Measurements from ENCODE around the gene SLC25A24.
"Not testable (repeated sequence)": the region's sequence is repeated elsewhere in the genome, so short reads cannot be mapped to it uniquely, and the experiment has no call there.

The SLC25A24 gene

GRCh38 chr1:108132367-108132766, 67.8 kb downstream of the SLC25A24 start:
- DNase-seq = not testable (repeated sequence)

DNA sequence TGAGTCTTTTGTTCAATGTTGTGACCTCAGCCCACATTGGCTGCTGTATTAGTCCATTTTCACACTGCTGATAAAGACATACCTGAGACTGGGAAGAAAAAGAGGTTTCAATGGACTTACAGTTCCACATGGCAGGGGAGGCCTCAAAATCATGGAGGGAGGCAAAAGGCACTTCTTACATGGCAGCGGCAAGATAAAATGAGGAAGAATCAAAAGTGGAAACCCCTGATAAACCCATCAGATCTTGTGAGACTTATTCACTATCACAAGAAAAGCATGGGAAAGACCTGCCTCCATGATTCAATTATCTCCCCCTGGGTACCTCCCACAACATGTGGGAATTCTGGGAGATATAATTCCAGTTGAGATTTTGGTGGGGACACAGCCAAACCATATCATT, 68.9 kb downstream of the SLC25A24 start:
- DNase-seq = not testable (repeated sequence)

DNA sequence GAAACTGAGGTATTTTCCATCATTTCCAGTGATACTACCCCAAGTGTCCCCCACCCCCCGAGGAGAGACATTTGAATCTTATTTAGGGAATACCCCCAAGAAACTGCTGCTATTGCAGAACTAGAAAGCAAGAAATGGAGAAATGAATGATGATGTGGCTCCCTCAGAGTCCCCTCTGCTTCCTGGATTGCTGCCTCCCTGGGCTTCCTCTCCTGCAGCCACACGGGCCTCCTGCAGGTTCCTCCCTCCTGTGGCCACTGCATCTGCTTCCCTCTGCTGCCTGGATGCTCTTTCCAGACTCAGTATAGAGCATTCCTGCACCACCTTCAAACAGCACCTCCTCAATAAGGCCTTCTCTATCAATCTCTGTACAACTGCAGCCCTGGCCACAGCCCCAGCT, 69.3 kb downstream of the SLC25A24 start:
- DNase-seq = no peak

DNA sequence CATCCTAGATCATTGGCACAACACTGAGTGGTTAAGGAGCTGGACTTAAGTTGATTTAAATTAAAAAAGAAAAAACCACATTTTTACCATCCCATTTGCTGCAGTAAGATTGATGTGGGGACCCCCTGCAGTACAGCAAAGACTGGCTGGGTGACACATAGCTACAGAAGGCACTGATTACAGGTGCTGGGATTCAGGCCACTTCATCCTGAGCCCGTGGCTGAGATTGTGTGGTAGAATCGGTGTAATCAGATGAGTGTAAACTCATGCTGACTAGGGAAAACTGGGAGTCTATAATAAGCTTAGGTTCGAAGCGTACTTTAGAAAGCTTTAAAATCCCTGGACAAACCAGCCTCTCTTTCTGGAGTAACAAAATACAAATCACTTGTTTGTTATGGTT, 70.1 kb downstream of the SLC25A24 start:
- no peak for DNase-seq

GRCh38 chr1:108125312-108126138, 74.6 kb downstream of the SLC25A24 start:
- peak; percentile 70 for DNase-seq

DNA sequence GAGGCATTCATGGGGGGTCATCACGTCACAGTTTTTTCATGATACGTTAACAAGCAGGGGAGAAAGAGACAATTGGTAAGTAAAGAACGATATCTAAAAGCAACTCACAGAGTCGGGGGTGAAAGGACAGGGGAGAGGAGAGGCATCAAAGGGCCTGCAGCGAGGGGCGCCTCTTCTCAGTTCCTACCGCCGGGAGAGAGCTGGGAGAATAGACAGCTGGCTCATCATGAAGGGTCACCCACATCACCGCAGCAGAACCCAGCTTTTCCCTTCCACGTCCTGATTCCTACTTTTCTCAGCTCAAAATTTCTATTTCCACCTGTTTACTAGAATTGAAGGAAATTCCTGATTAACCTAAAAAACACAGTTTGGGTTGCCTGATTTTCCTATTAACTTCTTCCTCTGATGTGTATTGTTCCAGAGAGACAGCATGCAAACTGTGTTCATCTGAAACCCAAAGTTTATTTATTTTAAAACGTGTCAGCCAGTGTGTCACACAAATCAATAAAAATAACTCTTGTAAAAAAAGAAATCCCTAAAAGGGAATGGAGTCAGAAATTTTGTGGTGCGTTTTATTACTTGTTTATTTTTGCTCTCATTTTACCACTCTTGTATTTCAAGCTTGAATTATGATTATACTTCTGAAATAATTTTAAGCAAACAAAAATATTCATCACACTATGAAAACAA, 75.4 kb downstream of the SLC25A24 start:
- no peak for DNase-seq

DNA sequence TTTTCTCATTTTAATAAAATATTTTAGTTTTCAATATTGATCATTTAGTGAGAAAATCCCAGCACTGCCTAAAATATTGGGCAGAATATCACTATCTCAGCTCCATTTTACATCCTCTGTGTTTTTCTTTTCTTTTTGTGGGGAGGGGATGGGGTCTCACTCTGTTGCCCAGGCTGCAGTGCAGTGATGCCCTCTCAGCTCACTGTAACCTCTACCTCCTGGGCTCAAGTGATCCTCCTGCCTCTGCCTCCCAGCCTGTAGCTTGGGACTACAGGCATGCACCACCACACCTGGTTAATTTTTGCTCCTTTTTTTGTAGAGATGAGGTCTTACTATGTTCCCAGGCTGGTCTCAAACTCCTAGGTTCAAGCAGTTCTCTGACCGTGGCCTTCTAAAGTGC, 76.1 kb downstream of the SLC25A24 start:
- no peak for DNase-seq

DNA sequence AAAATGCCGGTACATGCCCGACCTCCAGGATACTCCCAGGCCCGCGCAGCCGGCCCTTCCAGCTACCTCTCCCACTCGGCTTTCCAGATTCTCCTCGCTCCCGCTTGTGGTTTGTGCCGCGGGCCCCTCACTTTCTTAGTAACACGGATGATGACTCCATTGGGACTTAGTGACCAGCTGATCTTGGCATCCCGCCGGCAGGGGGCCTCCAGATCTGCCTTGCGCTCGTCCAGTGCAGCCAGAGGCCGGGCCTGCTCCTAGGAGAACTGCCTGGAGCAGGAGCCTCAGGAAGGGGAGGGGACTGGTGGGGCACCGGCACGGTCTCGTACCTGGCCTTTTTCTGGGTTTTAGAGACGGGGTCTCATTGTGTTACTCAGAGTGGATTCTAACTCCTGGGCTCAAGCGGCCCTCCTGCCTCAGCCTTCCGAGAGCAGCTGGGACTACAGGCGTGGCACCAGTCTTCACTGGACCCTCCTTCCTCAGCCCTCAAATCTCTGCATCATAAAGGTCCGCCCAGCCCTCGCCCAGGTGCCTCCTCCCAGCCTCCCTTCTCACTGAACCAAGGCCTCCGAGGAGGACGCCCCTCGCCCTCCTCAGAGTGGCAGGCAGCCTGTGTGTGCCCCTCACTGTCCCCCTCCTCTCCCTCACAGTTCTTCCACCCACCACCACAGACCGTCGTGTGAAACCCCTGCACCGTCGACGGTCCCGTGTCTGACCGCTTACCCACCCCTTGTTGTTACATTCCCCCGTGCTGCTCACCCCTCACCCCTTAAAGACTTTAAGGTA, 78.6 kb downstream of the SLC25A24 start:
- DNase-seq = no peak

- no peak for DNase-seq
Measured at GRCh38 chr1:108120163-108120562, 80.0 kb downstream of the SLC25A24 start.

DNA sequence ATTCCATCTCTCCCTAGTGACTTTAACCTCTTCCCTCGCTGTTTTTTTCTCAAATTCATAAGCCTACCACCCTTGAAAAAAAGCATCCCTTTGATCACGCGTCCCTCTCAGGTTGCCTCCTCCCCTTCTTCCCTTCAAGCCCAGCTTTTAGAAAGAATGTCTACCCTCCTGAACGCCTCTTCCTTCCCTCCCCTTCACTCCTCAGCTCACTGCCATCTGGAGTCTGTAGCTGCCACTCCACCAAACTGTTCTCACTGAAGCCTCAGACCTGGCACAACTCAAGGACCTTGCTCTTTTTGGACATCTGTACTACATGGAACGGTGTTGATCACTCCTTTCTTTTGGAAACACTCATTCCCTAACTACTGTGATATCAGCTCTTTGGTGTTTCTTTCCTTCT, 80.6 kb downstream of the SLC25A24 start:
- no peak for DNase-seq

- DNase-seq = no peak
Measured at GRCh38 chr1:108117945-108118902, 81.9 kb downstream of the SLC25A24 start.

GRCh38 chr1:108117237-108117636, 82.9 kb downstream of the SLC25A24 start:
- DNase-seq = no peak

DNA sequence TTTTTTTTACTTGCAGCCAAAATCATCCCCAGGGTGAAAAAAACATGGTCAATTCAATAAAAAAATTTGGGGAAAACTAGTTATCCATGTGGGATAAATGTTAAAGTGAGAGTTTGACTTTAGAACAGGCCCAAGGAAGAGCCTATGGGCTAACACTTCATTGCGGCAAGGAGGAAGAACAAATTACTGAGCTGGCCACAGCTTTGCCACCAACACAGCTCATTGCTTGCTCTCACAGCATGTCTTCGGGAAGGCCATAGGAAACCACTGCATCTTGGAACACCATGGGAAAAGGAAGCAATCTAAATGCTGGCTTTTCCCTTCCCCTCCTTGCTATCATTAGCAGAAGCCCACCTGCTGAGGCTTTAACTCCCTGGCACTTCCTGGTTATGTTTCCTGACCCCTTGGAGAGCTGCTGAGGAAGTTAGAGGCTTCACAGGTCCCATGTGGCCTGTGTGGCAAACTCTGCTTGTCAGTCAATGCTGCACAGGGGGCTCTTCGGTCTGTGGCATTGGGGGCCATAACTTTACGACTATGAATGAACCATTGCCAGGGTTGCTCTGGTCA, 86.0 kb downstream of the SLC25A24 start:
- no peak for DNase-seq

- DNase-seq = no peak
Measured at GRCh38 chr1:108113496-108113895, 86.6 kb downstream of the SLC25A24 start.

- DNase-seq = no peak
Measured at GRCh38 chr1:108109295-108109973, 90.7 kb downstream of the SLC25A24 start.

GRCh38 chr1:108108119-108108518, 92.0 kb downstream of the SLC25A24 start:
- no peak for DNase-seq

DNA sequence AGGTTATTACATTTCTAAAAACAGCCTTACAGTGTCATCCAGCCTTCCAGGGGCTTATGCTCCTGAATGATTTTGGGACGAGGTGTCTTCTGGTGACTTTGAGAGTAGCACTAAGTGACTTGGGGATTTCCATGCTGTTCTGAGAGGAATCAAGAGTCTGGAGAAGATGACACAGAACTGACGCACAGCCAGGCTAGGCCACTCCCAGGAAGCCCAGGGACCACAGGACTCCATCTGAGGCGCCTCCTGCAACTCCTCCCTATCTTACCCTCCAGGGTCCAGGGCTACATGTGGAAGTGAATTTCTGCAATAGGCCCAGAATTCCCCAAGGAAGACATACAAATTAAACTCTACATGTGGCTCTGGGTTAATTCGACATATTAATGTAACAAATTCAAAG, 92.5 kb downstream of the SLC25A24 start:
- peak; percentile 38 for DNase-seq

DNA sequence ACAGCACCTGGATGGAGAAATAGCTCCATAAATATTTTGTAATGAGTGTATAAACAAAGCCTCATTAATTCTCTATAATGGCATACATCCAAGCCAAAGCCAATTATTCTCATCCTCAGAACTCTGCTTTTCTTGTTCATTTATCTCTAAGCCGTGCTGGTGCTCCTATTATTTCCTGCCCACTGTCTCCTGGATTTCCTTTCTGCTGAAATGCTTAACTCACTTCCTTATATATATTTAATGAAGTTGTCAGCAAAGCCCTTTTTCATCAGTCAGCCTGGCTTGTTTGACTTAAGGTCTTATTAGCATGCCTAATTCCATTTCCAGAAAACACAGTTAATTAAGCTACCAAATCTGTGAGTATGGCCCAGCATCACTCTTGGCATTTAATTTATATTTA, 93.4 kb downstream of the SLC25A24 start:
- no peak for DNase-seq

DNA sequence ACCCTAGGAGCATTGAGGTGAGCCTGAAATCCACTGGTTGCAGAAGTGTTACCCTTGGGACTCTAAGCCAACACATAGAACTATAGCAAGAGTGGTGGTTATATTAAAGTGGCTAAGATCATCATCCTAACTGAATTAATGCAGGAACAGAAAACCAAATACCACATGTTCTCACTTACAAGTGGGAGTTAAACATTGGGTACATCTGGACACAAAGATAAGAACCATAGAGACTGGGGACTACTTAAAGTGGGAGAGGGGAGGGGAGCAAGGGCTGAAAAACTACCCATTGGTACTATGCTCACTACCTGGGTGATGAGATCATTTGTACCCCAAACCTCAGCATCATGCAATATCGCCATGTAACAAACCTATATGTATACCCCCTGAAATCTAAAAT, 100.0 kb downstream of the SLC25A24 start:
- DNase-seq = no peak

DNA sequence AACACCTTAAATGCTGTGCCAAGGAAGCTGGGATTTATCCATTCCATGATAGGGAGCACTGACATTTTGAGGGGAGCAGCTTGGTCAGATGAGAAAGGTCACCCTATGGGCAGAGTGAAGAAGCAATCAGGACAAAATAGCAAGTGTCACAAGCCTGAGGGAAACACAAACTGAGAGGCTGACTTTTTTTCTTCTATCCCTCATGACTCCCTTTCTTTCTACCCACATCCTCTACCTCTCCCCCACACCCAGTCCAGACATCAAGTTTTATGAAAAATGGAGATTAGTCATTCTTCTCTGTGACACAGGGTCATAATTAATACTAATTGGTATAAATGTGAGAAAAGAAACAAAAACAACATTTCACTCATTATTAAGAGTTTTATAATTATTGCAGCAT, 103.1 kb downstream of the SLC25A24 start:
- no peak for DNase-seq

DNA sequence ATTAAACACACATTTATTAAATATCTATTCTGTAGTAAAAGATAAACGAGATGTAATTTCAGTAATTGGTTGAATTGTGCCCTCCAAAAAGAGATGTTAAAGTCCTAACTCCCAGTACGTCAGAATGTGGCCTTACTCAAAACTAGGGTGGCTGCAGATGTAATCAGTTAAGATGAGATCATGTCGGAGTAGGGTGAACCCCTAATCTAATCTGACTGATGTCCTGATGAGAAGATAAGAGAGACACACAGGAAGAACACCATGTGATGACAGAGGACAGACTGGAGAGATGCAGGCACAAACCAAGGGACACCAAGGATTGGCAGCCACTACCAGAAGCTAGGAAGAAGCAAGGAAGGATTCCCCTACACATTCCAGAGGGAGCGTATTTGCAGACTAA, 104.1 kb downstream of the SLC25A24 start:
- no peak for DNase-seq
